Neural progenitor cell (in vitro differentiated cells): ENCODE results near the gene TAP2. TPM values are rescaled to one million over a fixed set of nuclear protein-coding genes. Genes with fewer than 3 reads are reported as not detected.

Experiments used
- DNase-seq: peaks from one replicate; pipeline ENCODE4 v3.0.0-alpha.2; 2016; ENCODE audit warnings: low spot score
- H2AFZ ChIP-seq: fragments of 200-600 bp; sonication (generic); replicated peaks from 2 replicates; pipeline ENCODE4 v1.6.1; 2016; ENCODE audit warnings: antibody characterized with exemption
- H3F3A ChIP-seq: fragments of 200-600 bp; sonication (generic); 2 replicates; pipeline ENCODE4 v1.6.1; 2016; ENCODE audit warnings: antibody characterized with exemption, low read depth
- H3K27ac ChIP-seq: fragments of 200-600 bp; sonication (generic); 2 replicates; pipeline ENCODE4 v1.5.1; 2016; ENCODE audit warnings: mild to moderate bottlenecking
- H3K27me3 ChIP-seq: fragments of 200-600 bp; sonication (generic); 2 replicates; pipeline ENCODE4 v1.6.1; 2016; ENCODE audit warnings: mild to moderate bottlenecking, moderate library complexity
- H3K36me3 ChIP-seq: fragments of 200-600 bp; sonication (generic); 2 replicates; pipeline ENCODE4 v1.5.1; 2016
- H3K4me1 ChIP-seq: fragments of 200-600 bp; sonication (generic); 2 replicates; pipeline ENCODE4 v1.6.1; 2016; ENCODE audit warnings: mixed run types
- H3K4me2 ChIP-seq: fragments of 200-600 bp; sonication (generic); 2 replicates; pipeline ENCODE4 v1.6.1; 2016
- H3K4me3 ChIP-seq: fragments of 200-600 bp; sonication (generic); 2 replicates; pipeline ENCODE4 v1.5.1; 2016
- H3K79me2 ChIP-seq: fragments of 200-600 bp; sonication (generic); 2 replicates; pipeline ENCODE4 v1.6.1; 2016; ENCODE audit warnings: low read depth
- H3K9ac ChIP-seq: fragments of 200-600 bp; sonication (generic); 2 replicates; pipeline ENCODE4 v1.6.1; 2016
- H3K9me3 ChIP-seq: fragments of 200-600 bp; sonication (generic); 2 replicates; pipeline ENCODE4 v1.5.1; 2016; ENCODE audit warnings: low read depth
- H4K20me1 ChIP-seq: fragments of 200-600 bp; sonication (generic); 2 replicates; pipeline ENCODE4 v1.6.1; 2016; ENCODE audit warnings: low read depth
- H3K27ac Mint-ChIP-seq: 3 replicates; pipeline ENCODE4 v1.8.0; 2021; ENCODE audit warnings: mixed read lengths
- H3K27me3 Mint-ChIP-seq: 2 replicates; pipeline ENCODE4 v1.8.0; 2022; ENCODE audit warnings: low read depth, mild to moderate bottlenecking, inconsistent platforms, moderate library complexity, mixed read lengths; ENCODE audit not compliant: insufficient read depth
- H3K36me3 Mint-ChIP-seq: 3 replicates; pipeline ENCODE4 v1.8.0; 2021; ENCODE audit warnings: mixed read lengths
- H3K4me1 Mint-ChIP-seq: 3 replicates; pipeline ENCODE4 v1.8.0; 2021; ENCODE audit warnings: mixed read lengths
- H3K4me3 Mint-ChIP-seq: 3 replicates; pipeline ENCODE4 v1.8.0; 2021; ENCODE audit warnings: mild to moderate bottlenecking, moderate library complexity, mixed read lengths
- H3K9me3 Mint-ChIP-seq: 3 replicates; pipeline ENCODE4 v1.8.0; 2020; ENCODE audit warnings: mixed read lengths
- EZH2 ChIP-seq: fragments of 200-600 bp; sonication (generic); IDR thresholded peaks from 2 replicates; pipeline ENCODE4 v1.6.1; 2017; ENCODE audit warnings: antibody characterized with exemption, mild to moderate bottlenecking, moderate library complexity
- EZH2phosphoT487 ChIP-seq: fragments of 200-600 bp; sonication (generic); IDR thresholded peaks from 2 replicates; pipeline ENCODE4 v1.6.1; 2017; ENCODE audit warnings: antibody characterized with exemption
- total RNA-seq: library from RNA; depleted of rRNA; stranded (reverse); fragments of >200 nt; gene quantifications from 2 replicates; pipeline ENCODE4 v1.2.3, GENCODE V29; 2015; ENCODE audit warnings: low replicate concordance
- TF ChIP-seq, protein P1 (sequence below): fragments of 200-600 bp; sonication (generic); IDR thresholded peaks from 2 replicates; pipeline ENCODE4 v1.5.1; 2017; ENCODE audit warnings: antibody characterized with exemption, mild to moderate bottlenecking

TAP2 gene
- total RNA-seq, 1 donor from 2014 or later, result 2.9 TPM

DNA sequence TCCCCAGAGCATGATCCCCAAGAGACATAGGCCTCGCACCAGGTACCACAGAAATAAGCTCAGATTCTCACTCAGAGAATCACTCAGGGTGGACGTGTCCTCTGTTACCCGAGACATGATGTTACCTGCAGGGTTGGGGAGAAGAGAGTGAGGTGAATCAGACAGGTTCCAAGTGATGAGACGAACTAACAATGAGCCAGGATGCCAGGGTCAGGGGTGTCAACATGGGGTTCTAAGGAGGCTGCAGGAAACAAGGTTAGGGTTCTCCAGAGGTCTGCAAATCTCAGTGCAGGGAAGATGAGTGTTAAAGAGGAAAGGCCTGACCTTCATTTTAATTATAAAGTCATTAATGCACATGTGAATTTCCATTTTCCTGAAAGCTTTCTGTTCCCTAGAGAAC, 12.5 kb upstream of the TAP2 start:
- Histone ChIP-seq H2AFZ (no peak overlapping the region), H3K9me3 (no peaks in the 10 kb centered on the region), H3K79me2 (no peaks in the 10 kb centered on the region), H3K9ac (no peak overlapping the region), H3K4me2 (no peak overlapping the region), H3K4me1 (no peaks in the 10 kb centered on the region), H3K27me3 (peaks cover 47% of the 10 kb centered on the region), H3K4me3 (no peak overlapping the region), H3F3A (peaks cover 5% of the 10 kb centered on the region), H3K36me3 (no peaks in the 10 kb centered on the region), H3K27ac (no peak overlapping the region), H4K20me1 (no peaks in the 10 kb centered on the region)
- Mint-ChIP-seq H3K27ac (no peak overlapping the region), H3K4me3 (no peak overlapping the region), H3K4me1 (peaks cover 8% of the 10 kb centered on the region), H3K36me3 (no peaks in the 10 kb centered on the region), H3K9me3 (peaks cover 3% of the 10 kb centered on the region), H3K27me3 (peaks cover 75% of the 10 kb centered on the region)
- no peak for DNase-seq
- TF ChIP-seq, protein P1, sequence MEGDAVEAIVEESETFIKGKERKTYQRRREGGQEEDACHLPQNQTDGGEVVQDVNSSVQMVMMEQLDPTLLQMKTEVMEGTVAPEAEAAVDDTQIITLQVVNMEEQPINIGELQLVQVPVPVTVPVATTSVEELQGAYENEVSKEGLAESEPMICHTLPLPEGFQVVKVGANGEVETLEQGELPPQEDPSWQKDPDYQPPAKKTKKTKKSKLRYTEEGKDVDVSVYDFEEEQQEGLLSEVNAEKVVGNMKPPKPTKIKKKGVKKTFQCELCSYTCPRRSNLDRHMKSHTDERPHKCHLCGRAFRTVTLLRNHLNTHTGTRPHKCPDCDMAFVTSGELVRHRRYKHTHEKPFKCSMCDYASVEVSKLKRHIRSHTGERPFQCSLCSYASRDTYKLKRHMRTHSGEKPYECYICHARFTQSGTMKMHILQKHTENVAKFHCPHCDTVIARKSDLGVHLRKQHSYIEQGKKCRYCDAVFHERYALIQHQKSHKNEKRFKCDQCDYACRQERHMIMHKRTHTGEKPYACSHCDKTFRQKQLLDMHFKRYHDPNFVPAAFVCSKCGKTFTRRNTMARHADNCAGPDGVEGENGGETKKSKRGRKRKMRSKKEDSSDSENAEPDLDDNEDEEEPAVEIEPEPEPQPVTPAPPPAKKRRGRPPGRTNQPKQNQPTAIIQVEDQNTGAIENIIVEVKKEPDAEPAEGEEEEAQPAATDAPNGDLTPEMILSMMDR, result no peak
- TF ChIP-seq EZH2phosphoT487 (no peak), EZH2 (no peak)

DNA sequence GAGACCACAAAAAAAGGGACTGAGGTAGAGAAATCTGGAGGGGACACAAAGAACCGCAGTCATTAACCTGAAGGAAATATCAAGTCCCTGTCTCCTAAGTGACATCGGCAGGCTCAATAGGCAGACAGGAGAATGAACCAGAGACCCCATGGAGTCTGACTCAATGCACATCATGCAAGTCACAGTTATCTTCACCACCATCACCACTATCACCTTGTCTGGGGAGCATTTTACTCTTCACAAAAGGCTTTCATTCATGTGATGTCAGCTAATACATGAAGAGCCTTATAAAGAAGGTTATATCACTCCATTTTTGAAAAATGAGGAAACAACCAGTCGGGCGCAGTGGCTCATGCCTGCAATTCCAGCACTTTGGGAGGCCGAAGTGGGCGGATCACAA, 10.6 kb upstream of the TAP2 start:
- H3K36me3 ChIP-seq, result no peaks in the 10 kb centered on the region

DNA sequence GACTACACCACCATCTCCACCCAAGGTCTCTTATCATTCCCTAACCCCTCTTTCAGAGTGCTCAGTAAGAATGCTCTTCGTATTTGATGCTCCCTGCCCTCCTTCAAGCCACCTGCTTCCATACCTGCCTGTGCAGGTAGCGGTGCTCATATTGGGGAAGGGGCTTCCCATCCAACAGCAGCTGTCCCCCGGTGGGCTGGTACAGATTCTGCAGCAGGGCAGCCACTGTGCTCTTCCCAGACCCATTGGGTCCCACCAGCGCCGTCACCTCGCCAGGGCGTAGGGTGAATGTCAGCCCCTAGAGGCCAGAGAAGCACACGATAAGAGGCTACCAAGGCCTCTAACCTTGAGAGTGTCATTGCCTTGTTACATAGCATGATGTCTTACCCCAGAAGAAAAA, 9.3 kb upstream of the TAP2 start:
- H3K4me3 Mint-ChIP-seq, result no peak overlapping the region
- no peaks in the 10 kb centered on the region for H3K79me2 ChIP-seq
- no peaks in the 10 kb centered on the region for H3K36me3 ChIP-seq
- peaks cover 12% of the 10 kb centered on the region for H3K4me1 Mint-ChIP-seq
- no peak overlapping the region for H3K9ac ChIP-seq
- no peak overlapping the region for H3K4me3 ChIP-seq
- peaks cover 3% of the 10 kb centered on the region for H3K9me3 Mint-ChIP-seq
- no peaks in the 10 kb centered on the region for H4K20me1 ChIP-seq
- no peaks in the 10 kb centered on the region for H3K36me3 Mint-ChIP-seq
- H3K27ac ChIP-seq, result no peak overlapping the region
- H3K27ac Mint-ChIP-seq, result no peak overlapping the region
- no peaks in the 10 kb centered on the region for H3F3A ChIP-seq
- no peak for TF ChIP-seq EZH2
- no peak for TF ChIP-seq EZH2phosphoT487
- TF ChIP-seq, protein P1, result no peak
- no peak for DNase-seq
- peaks cover 4% of the 10 kb centered on the region for H3K4me1 ChIP-seq
- peaks cover 48% of the 10 kb centered on the region for H3K27me3 ChIP-seq
- H2AFZ ChIP-seq, result no peak overlapping the region
- peaks cover 70% of the 10 kb centered on the region for H3K27me3 Mint-ChIP-seq
- no peaks in the 10 kb centered on the region for H3K9me3 ChIP-seq
- no peak overlapping the region for H3K4me2 ChIP-seq

More for the DNA sequence above, 10.6 kb upstream of the TAP2 start:
- H3K9ac ChIP-seq, result no peak overlapping the region
- H4K20me1 ChIP-seq, result no peaks in the 10 kb centered on the region
- no peak overlapping the region for H3K4me3 ChIP-seq
- Mint-ChIP-seq H3K27me3 (peaks cover 67% of the 10 kb centered on the region), H3K27ac (no peak overlapping the region), H3K4me1 (peaks cover 10% of the 10 kb centered on the region), H3K4me3 (no peak overlapping the region), H3K9me3 (peaks cover 3% of the 10 kb centered on the region), H3K36me3 (no peaks in the 10 kb centered on the region)
- peaks cover 4% of the 10 kb centered on the region for H3K4me1 ChIP-seq
- H3K79me2 ChIP-seq, result no peaks in the 10 kb centered on the region
- H3K4me2 ChIP-seq, result no peak overlapping the region
- no peaks in the 10 kb centered on the region for H3K9me3 ChIP-seq
- no peak for TF ChIP-seq EZH2phosphoT487
- no peak for TF ChIP-seq EZH2
- TF ChIP-seq, protein P1, result no peak
- no peak overlapping the region for H3K27ac ChIP-seq
- no peak overlapping the region for H2AFZ ChIP-seq
- no peak for DNase-seq
- peaks cover 43% of the 10 kb centered on the region for H3K27me3 ChIP-seq
- H3F3A ChIP-seq, result peaks cover 5% of the 10 kb centered on the region
